Central memory CD8-positive, alpha-beta T cell (primary cell): ENCODE results near the gene ADAMTS16.

Experiments used
- ATAC-seq: fragments of 150-1000 bp; cut with Tn5 transposase; replicated peaks from 2 replicates; pipeline ENCODE4 v1.10.0; 2022; ENCODE audit warnings: mild to moderate bottlenecking, moderate FRiP score, moderate number of reproducible peaks; ENCODE audit not compliant: poor library complexity, severe bottlenecking; ENCODE audit errors: extremely low read depth
- DNase-seq, 2 donors: peaks; one replicate each; pipeline ENCODE4 v3.0.0; 2021; ENCODE audit warnings: low spot score in 2 of 2
- H3K27ac Mint-ChIP-seq: one replicate; pipeline ENCODE4 v1.8.0; 2022; ENCODE audit warnings: low read depth, mild to moderate bottlenecking, moderate library complexity, mixed read lengths
- H3K27me3 Mint-ChIP-seq: one replicate; pipeline ENCODE4 v1.8.0; 2022; ENCODE audit warnings: mixed read lengths
- H3K36me3 Mint-ChIP-seq: one replicate; pipeline ENCODE4 v1.8.0; 2022; ENCODE audit warnings: mild to moderate bottlenecking, moderate library complexity, mixed read lengths; ENCODE audit not compliant: insufficient read depth
- H3K4me1 Mint-ChIP-seq: one replicate; pipeline ENCODE4 v1.8.0; 2022; ENCODE audit warnings: mixed read lengths
- H3K4me3 Mint-ChIP-seq: one replicate; pipeline ENCODE4 v1.8.0; 2022; ENCODE audit warnings: mild to moderate bottlenecking, moderate library complexity, mixed read lengths
- H3K9me3 Mint-ChIP-seq: one replicate; pipeline ENCODE4 v1.8.0; 2022; ENCODE audit warnings: mixed read lengths

ADAMTS16 gene

GRCh38 chr5:5289537-5289936 is 149.4 kb downstream of the ADAMTS16 start:
- Mint-ChIP-seq H3K9me3 (no peaks in the 10 kb centered on the region), H3K36me3 (peaks cover 1% of the 10 kb centered on the region), H3K27ac (no peak overlapping the region), H3K4me3 (no peak overlapping the region), H3K27me3 (peaks cover 5% of the 10 kb centered on the region), H3K4me1 (no peaks in the 10 kb centered on the region)
- ATAC-seq (no peak), DNase-seq (no peak)

GRCh38 chr5:5290674-5291334 is 150.7 kb downstream of the ADAMTS16 start:
- ATAC-seq: no peak
- DNase-seq: no peak
- Mint-ChIP-seq H3K9me3 (no peaks in the 10 kb centered on the region), H3K27me3 (peaks cover 5% of the 10 kb centered on the region), H3K27ac (no peak overlapping the region), H3K36me3 (peaks cover 1% of the 10 kb centered on the region), H3K4me3 (no peak overlapping the region), H3K4me1 (no peaks in the 10 kb centered on the region)

- peaks cover 5% of the 10 kb centered on the region for H3K27me3 Mint-ChIP-seq
- no peaks in the 10 kb centered on the region for H3K4me1 Mint-ChIP-seq
- no peaks in the 10 kb centered on the region for H3K9me3 Mint-ChIP-seq
- DNase-seq (no peak), ATAC-seq (no peak)
- peaks cover 1% of the 10 kb centered on the region for H3K36me3 Mint-ChIP-seq
- no peak overlapping the region for H3K4me3 Mint-ChIP-seq
- H3K27ac Mint-ChIP-seq: no peak overlapping the region
Measured at GRCh38 chr5:5291357-5291756, 151.2 kb downstream of the ADAMTS16 start.

- peaks cover 5% of the 10 kb centered on the region for H3K27me3 Mint-ChIP-seq
- no peak overlapping the region for H3K4me3 Mint-ChIP-seq
- DNase-seq (no peak), ATAC-seq (no peak)
- no peaks in the 10 kb centered on the region for H3K36me3 Mint-ChIP-seq
- peaks cover 5% of the 10 kb centered on the region for H3K9me3 Mint-ChIP-seq
- no peak overlapping the region for H3K27ac Mint-ChIP-seq
- H3K4me1 Mint-ChIP-seq: no peaks in the 10 kb centered on the region
Measured at GRCh38 chr5:5293029-5293428, 152.9 kb downstream of the ADAMTS16 start.

- no peaks in the 10 kb centered on the region for H3K4me1 Mint-ChIP-seq
- no peak overlapping the region for H3K4me3 Mint-ChIP-seq
- peaks cover 5% of the 10 kb centered on the region for H3K9me3 Mint-ChIP-seq
- ATAC-seq (no peak), DNase-seq (no peak)
- no peaks in the 10 kb centered on the region for H3K36me3 Mint-ChIP-seq
- no peak overlapping the region for H3K27ac Mint-ChIP-seq
- H3K27me3 Mint-ChIP-seq: peaks cover 5% of the 10 kb centered on the region
Measured at GRCh38 chr5:5294429-5294828, 154.3 kb downstream of the ADAMTS16 start.

GRCh38 chr5:5295351-5295750 is 155.2 kb downstream of the ADAMTS16 start:
- H3K9me3 Mint-ChIP-seq: peaks cover 5% of the 10 kb centered on the region
- H3K4me1 Mint-ChIP-seq: no peaks in the 10 kb centered on the region
- peaks cover 5% of the 10 kb centered on the region for H3K27me3 Mint-ChIP-seq
- no peak overlapping the region for H3K27ac Mint-ChIP-seq
- no peaks in the 10 kb centered on the region for H3K36me3 Mint-ChIP-seq
- H3K4me3 Mint-ChIP-seq: no peak overlapping the region
- ATAC-seq (no peak), DNase-seq (no peak)

GRCh38 chr5:5296051-5296450 is 155.9 kb downstream of the ADAMTS16 start:
- Mint-ChIP-seq H3K4me1 (no peaks in the 10 kb centered on the region), H3K27ac (no peak overlapping the region), H3K4me3 (no peak overlapping the region), H3K27me3 (peaks cover 5% of the 10 kb centered on the region), H3K36me3 (no peaks in the 10 kb centered on the region), H3K9me3 (peaks cover 5% of the 10 kb centered on the region)
- ATAC-seq: no peak
- no peak for DNase-seq

GRCh38 chr5:5297432-5298067 is 157.4 kb downstream of the ADAMTS16 start:
- Mint-ChIP-seq H3K36me3 (no peaks in the 10 kb centered on the region), H3K4me3 (no peak overlapping the region), H3K27me3 (peaks cover 5% of the 10 kb centered on the region), H3K9me3 (peaks cover 13% of the 10 kb centered on the region), H3K27ac (no peak overlapping the region), H3K4me1 (no peaks in the 10 kb centered on the region)
- DNase-seq: no peak
- ATAC-seq: no peak

GRCh38 chr5:5298068-5298633 is 158.0 kb downstream of the ADAMTS16 start:
- peaks cover 5% of the 10 kb centered on the region for H3K27me3 Mint-ChIP-seq

GRCh38 chr5:5298841-5299541 is 158.9 kb downstream of the ADAMTS16 start:
- ATAC-seq (no peak), DNase-seq (no peak)
- Mint-ChIP-seq H3K36me3 (no peaks in the 10 kb centered on the region), H3K9me3 (peaks cover 19% of the 10 kb centered on the region), H3K4me3 (no peak overlapping the region), H3K4me1 (no peaks in the 10 kb centered on the region), H3K27ac (no peak overlapping the region), H3K27me3 (no peaks in the 10 kb centered on the region)

More at GRCh38 chr5:5298068-5298633, 158.0 kb downstream of the ADAMTS16 start:
- ATAC-seq (no peak), DNase-seq (no peak)
- Mint-ChIP-seq H3K4me3 (no peak overlapping the region), H3K4me1 (no peaks in the 10 kb centered on the region), H3K36me3 (no peaks in the 10 kb centered on the region), H3K9me3 (peaks cover 13% of the 10 kb centered on the region), H3K27ac (no peak overlapping the region)

- Mint-ChIP-seq H3K27me3 (no peaks in the 10 kb centered on the region), H3K4me1 (no peaks in the 10 kb centered on the region), H3K36me3 (peaks cover 2% of the 10 kb centered on the region), H3K27ac (no peak overlapping the region), H3K4me3 (no peak overlapping the region), H3K9me3 (peaks cover 25% of the 10 kb centered on the region)
- ATAC-seq (no peak), DNase-seq (no peak)
Measured at GRCh38 chr5:5301176-5301575, 161.0 kb downstream of the ADAMTS16 start.

- Mint-ChIP-seq H3K36me3 (peaks cover 2% of the 10 kb centered on the region), H3K27me3 (no peaks in the 10 kb centered on the region), H3K27ac (no peak overlapping the region), H3K4me1 (no peaks in the 10 kb centered on the region), H3K4me3 (no peak overlapping the region), H3K9me3 (peaks cover 19% of the 10 kb centered on the region)
- DNase-seq (no peak), ATAC-seq (no peak)
Measured at GRCh38 chr5:5302201-5302600, 162.1 kb downstream of the ADAMTS16 start.
